MCF 10A (cell line): ENCODE results near the gene NIPBL. TPM values are rescaled to one million over a fixed set of nuclear protein-coding genes. Genes with fewer than 3 reads are reported as not detected.

Experiments used
- BruUV-seq: library from RNA; stranded (reverse); fragments of 400-500 nt; replicated peaks from 2 replicates; lab custom pipeline; 2021; lab: Mats Ljungman, UMichigan
- CTCF ChIA-PET: fragments of 300-600 bp; sonication (Branson Sonifier 250); formaldehyde crosslinking; extraction: SDS; loops from one replicate; lab custom pipeline; 2021; ENCODE audit warnings: antibody characterized with exemption, inconsistent platforms; lab: Yijun Ruan, JAX
- POLR2A ChIA-PET: fragments of 300-600, 350-650 bp; sonication (Branson Sonifier 250); formaldehyde crosslinking; extraction: SDS; loops from one replicate; lab custom pipeline; 2020; ENCODE audit warnings: antibody characterized with exemption, inconsistent platforms; lab: Yijun Ruan, JAX
- DNase-seq: peaks from one replicate; pipeline ENCODE4 v3.0.0-alpha.2; 2018; ENCODE audit not compliant: unreplicated experiment
- H3K27ac Mint-ChIP-seq: one replicate; pipeline ENCODE4 v1.8.0; 2022; ENCODE audit warnings: mild to moderate bottlenecking, low read depth, mixed read lengths; ENCODE audit not compliant: unreplicated experiment
- H3K27me3 Mint-ChIP-seq: one replicate; pipeline ENCODE4 v1.8.0; 2022; ENCODE audit warnings: mixed read lengths; ENCODE audit not compliant: insufficient read depth, unreplicated experiment
- H3K36me3 Mint-ChIP-seq: one replicate; pipeline ENCODE4 v1.8.0; 2022; ENCODE audit warnings: mild to moderate bottlenecking, moderate library complexity, mixed read lengths; ENCODE audit not compliant: insufficient read depth, unreplicated experiment
- H3K4me1 Mint-ChIP-seq: one replicate; pipeline ENCODE4 v1.8.0; 2022; ENCODE audit warnings: mixed read lengths; ENCODE audit not compliant: insufficient read depth, unreplicated experiment
- H3K4me3 Mint-ChIP-seq: one replicate; pipeline ENCODE4 v1.8.0; 2022; ENCODE audit warnings: mild to moderate bottlenecking, moderate library complexity, mixed read lengths; ENCODE audit not compliant: unreplicated experiment
- H3K9me3 Mint-ChIP-seq: one replicate; pipeline ENCODE4 v1.8.0; 2022; ENCODE audit warnings: mixed read lengths; ENCODE audit not compliant: unreplicated experiment
- CTCF ChIP-seq: fragments of 200-600 bp; IDR thresholded peaks from one replicate; pipeline ENCODE4 v1.8.0; 2022; ENCODE audit warnings: antibody characterized with exemption, mild to moderate bottlenecking; ENCODE audit not compliant: unreplicated experiment
- intact Hi-C: fragments of 100-400 bp; cut with micrococcal nuclease; formaldehyde crosslinking; loops from 2 replicates; pipeline ENCODE4 v1.14.1; 2022
- total RNA-seq: library from RNA; stranded (reverse); gene quantifications from 2 replicates; pipeline ENCODE4 v1.2.3, GENCODE V29; 2022

Gene NIPBL
- total RNA-seq, 1 experiment from 2014 or later, result 46.2 TPM

- no TSS peak for BruUV-seq
- intact Hi-C loops, result no loop called here
- H3K4me3 Mint-ChIP-seq, result no peak overlapping the region
- ChIA-PET POLR2A (interaction anchor here (1.1 to 1.5 kb wide), 3 partner anchors 9 to 28 kb away, joined by 3 to 5 read pairs (median 4); no protein-coding TSS in a partner anchor), CTCF (interaction anchor here (0.6 to 0.9 kb wide), 3 partner anchors 213 to 480 kb away, joined by 3 to 4 read pairs (median 3); no protein-coding TSS in a partner anchor)
- H3K4me1 Mint-ChIP-seq, result no peaks in the 10 kb centered on the region
- no peak overlapping the region for H3K27ac Mint-ChIP-seq
- no peak for DNase-seq
- peaks cover 38% of the 10 kb centered on the region for H3K36me3 Mint-ChIP-seq
- no peak for TF ChIP-seq CTCF
- no peaks in the 10 kb centered on the region for H3K9me3 Mint-ChIP-seq
- no peaks in the 10 kb centered on the region for H3K27me3 Mint-ChIP-seq
These were observed 158.4 kb downstream of the NIPBL start for GRCh38 chr5:37034955-37035354.

DNA sequence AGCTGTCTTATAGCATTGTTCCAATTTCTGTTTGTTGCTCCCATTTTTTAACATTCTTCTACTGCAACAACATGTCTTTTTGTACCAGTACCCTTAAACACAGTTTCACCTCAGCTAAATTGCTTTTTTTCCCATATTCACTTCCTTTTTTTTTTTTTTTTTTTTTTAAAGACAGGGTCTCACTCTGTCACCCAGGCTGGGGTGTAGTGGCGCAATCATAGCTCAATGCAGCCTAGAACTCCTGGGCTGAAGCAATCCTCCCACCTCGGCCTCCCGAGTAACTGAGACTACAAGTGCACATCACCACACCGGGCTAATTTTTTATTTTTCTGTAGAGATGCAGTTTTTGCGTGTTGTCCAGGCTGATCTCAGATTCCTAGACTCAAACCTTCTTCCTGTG, 161.3 kb downstream of the NIPBL start:
- POLR2A ChIA-PET, result interaction anchor here (1.5 kb wide), 1 partner anchor 11 kb away, joined by 3 read pairs; no protein-coding TSS in a partner anchor
- CTCF ChIA-PET, result interaction anchor here (0.6 kb wide), 1 partner anchor 334 kb away, joined by 3 read pairs; no protein-coding TSS in a partner anchor
- H3K4me1 Mint-ChIP-seq, result no peaks in the 10 kb centered on the region
- H3K4me3 Mint-ChIP-seq, result no peak overlapping the region
- no peaks in the 10 kb centered on the region for H3K27me3 Mint-ChIP-seq
- BruUV-seq, result no TSS peak
- intact Hi-C loops, result no loop called here
- TF ChIP-seq CTCF, result no peak
- no peak for DNase-seq
- H3K9me3 Mint-ChIP-seq, result no peaks in the 10 kb centered on the region
- H3K36me3 Mint-ChIP-seq, result peaks cover 29% of the 10 kb centered on the region
- no peak overlapping the region for H3K27ac Mint-ChIP-seq

- no TSS peak for BruUV-seq
- CTCF ChIA-PET, result no interaction called here
- H3K27me3 Mint-ChIP-seq, result no peaks in the 10 kb centered on the region
- POLR2A ChIA-PET, result no interaction called here
- intact Hi-C loops, result no loop called here
- H3K4me1 Mint-ChIP-seq, result no peaks in the 10 kb centered on the region
- H3K9me3 Mint-ChIP-seq, result no peaks in the 10 kb centered on the region
- no peak overlapping the region for H3K4me3 Mint-ChIP-seq
- H3K27ac Mint-ChIP-seq, result no peak overlapping the region
- no peak for TF ChIP-seq CTCF
- peaks cover 37% of the 10 kb centered on the region for H3K36me3 Mint-ChIP-seq
- no peak for DNase-seq
These were observed 163.3 kb downstream of the NIPBL start for GRCh38 chr5:37039824-37040223.

DNA sequence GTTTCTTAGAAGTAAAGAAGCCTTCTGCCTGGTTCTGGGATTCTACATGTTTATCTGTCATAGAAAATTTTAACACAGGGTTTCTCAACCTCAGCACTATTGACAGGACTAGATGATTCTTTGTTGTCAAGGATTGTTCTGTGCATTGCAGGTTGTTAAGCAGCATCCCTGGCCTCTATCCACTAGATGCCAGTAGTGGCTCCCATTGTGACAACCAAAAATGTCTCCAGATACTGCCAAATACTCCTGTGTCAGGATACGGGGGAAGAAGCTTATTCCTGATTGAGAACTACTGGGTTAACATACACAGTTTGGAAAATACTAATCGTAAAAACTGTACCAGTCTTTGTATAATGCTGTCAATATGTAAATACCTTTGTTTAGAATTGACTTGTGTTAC, 167.1 kb downstream of the NIPBL start:
- Mint-ChIP-seq H3K27ac (no peak overlapping the region), H3K27me3 (no peaks in the 10 kb centered on the region), H3K9me3 (no peaks in the 10 kb centered on the region), H3K4me3 (no peak overlapping the region), H3K4me1 (no peaks in the 10 kb centered on the region), H3K36me3 (peaks cover 44% of the 10 kb centered on the region)
- no TSS peak for BruUV-seq
- intact Hi-C loops, result no loop called here
- peak; percentile 2 for DNase-seq
- POLR2A ChIA-PET, result no interaction called here
- no peak for TF ChIP-seq CTCF
- CTCF ChIA-PET, result interaction anchor here (0.7 to 1.1 kb wide), 2 partner anchors 283 to 316 kb away, joined by 3 to 4 read pairs; no protein-coding TSS in a partner anchor
